MM.1S (cell line): ENCODE data around the gene ELMO3.
A peak's percentile ranks its signal among the peaks of the same experiment; 100 is the strongest.

Source experiments
- DNase-seq: peaks from one replicate; pipeline ENCODE4 v3.0.0-alpha.2; 2015
- H2AFZ ChIP-seq: fragments of 300-600 bp; sonication (generic); 2 replicates; pipeline ENCODE4 v1.6.0; 2016; ENCODE audit warnings: antibody characterized with exemption, low read length
- H3F3A ChIP-seq: fragments of 300-600 bp; sonication (generic); 2 replicates; pipeline ENCODE4 v1.6.1; 2016; ENCODE audit warnings: mild to moderate bottlenecking, antibody characterized with exemption, low read length, moderate library complexity, mixed read lengths; ENCODE audit not compliant: insufficient read depth
- H3K27ac ChIP-seq: fragments of 300-600 bp; sonication (generic); 2 replicates; pipeline ENCODE4 v1.5.1; 2016; ENCODE audit warnings: mild to moderate bottlenecking, low read length
- H3K27me3 ChIP-seq: fragments of 300-600 bp; sonication (generic); replicated peaks from 2 replicates; pipeline ENCODE4 v1.6.0; 2016; ENCODE audit warnings: low read length; ENCODE audit not compliant: insufficient read depth
- H3K36me3 ChIP-seq: fragments of 300-600 bp; sonication (generic); replicated peaks from 2 replicates; pipeline ENCODE4 v1.6.1; 2016; ENCODE audit warnings: mild to moderate bottlenecking, low read length, mixed read lengths; ENCODE audit not compliant: insufficient read depth
- H3K4me1 ChIP-seq: fragments of 300-600 bp; sonication (generic); 2 replicates; pipeline ENCODE4 v1.6.1; 2016; ENCODE audit warnings: low read length, mixed read lengths
- H3K4me2 ChIP-seq: fragments of 300-600 bp; sonication (generic); 2 replicates; pipeline ENCODE4 v1.6.0; 2016; ENCODE audit warnings: low read depth, low read length
- H3K4me3 ChIP-seq: fragments of 300-600 bp; sonication (generic); 2 replicates; pipeline ENCODE4 v1.5.1; 2016; ENCODE audit warnings: low read length, mixed read lengths
- H3K79me2 ChIP-seq: fragments of 300-600 bp; sonication (generic); 2 replicates; pipeline ENCODE4 v1.6.1; 2016; ENCODE audit warnings: mixed run types, low read length, mixed read lengths
- H3K9ac ChIP-seq: fragments of 300-600 bp; sonication (generic); 2 replicates; pipeline ENCODE4 v1.6.1; 2016; ENCODE audit warnings: low read length, mixed read lengths
- H3K9me2 ChIP-seq: fragments of 300-600 bp; sonication (generic); replicated peaks from 2 replicates; pipeline ENCODE4 v1.6.1; 2016; ENCODE audit warnings: mild to moderate bottlenecking, low read length, mixed read lengths; ENCODE audit not compliant: insufficient read depth
- H3K9me3 ChIP-seq: fragments of 300-600 bp; sonication (generic); replicated peaks from 2 replicates; pipeline ENCODE4 v1.6.1; 2016; ENCODE audit warnings: mild to moderate bottlenecking, low read length, mixed read lengths; ENCODE audit not compliant: insufficient read depth
- H4K20me1 ChIP-seq: fragments of 300-600 bp; sonication (generic); 2 replicates; pipeline ENCODE4 v1.6.1; 2016; ENCODE audit warnings: mild to moderate bottlenecking, low read length, moderate library complexity, mixed read lengths; ENCODE audit not compliant: insufficient read depth
- CTCF ChIP-seq: fragments of 300-600 bp; sonication (generic); IDR thresholded peaks from 2 replicates; pipeline ENCODE4 v1.5.1; 2016; ENCODE audit warnings: antibody characterized with exemption, low read length, mixed read lengths
- EZH2 ChIP-seq: fragments of 300-600 bp; sonication (generic); optimal IDR thresholded peaks from 2 replicates; pipeline ENCODE3; 2017; ENCODE audit warnings: low read depth, mild to moderate bottlenecking, antibody characterized with exemption, low read length, mixed read lengths
- EZH2phosphoT487 ChIP-seq: fragments of 300-600 bp; sonication (generic); IDR thresholded peaks from 2 replicates; pipeline ENCODE4 v1.6.1; 2018; ENCODE audit warnings: antibody characterized with exemption, low read length

Gene ELMO3

GRCh38 chr16:67184995-67185650, 13.8 kb upstream of the ELMO3 start:
- H3K9me3 ChIP-seq, result no peaks in the 10 kb centered on the region
- H3K9me2 ChIP-seq, result no peaks in the 10 kb centered on the region
- H3K4me2 ChIP-seq, result peak overlapping the region; percentile 87
- H3K36me3 ChIP-seq, result no peaks in the 10 kb centered on the region
- peaks cover 17% of the 10 kb centered on the region for H3K79me2 ChIP-seq
- H3K27ac ChIP-seq, result no peak overlapping the region
- peaks cover 13% of the 10 kb centered on the region for H3K27me3 ChIP-seq
- H3K9ac ChIP-seq, result no peak overlapping the region
- no peaks in the 10 kb centered on the region for H4K20me1 ChIP-seq
- DNase-seq, result peak; percentile 76
- peaks cover 9% of the 10 kb centered on the region; the same call in 1 of the 2 replicates for H3F3A ChIP-seq
- TF ChIP-seq EZH2phosphoT487, result no peak
- peak; percentile 90 for TF ChIP-seq CTCF
- H2AFZ ChIP-seq, result no peak overlapping the region
- peak overlapping the region; percentile 83; the same call in 1 of the 2 replicates for H3K4me3 ChIP-seq
- peaks cover 16% of the 10 kb centered on the region for H3K4me1 ChIP-seq

- Histone ChIP-seq H3K9ac (no peak overlapping the region), H3K36me3 (no peaks in the 10 kb centered on the region), H3K27me3 (peaks cover 13% of the 10 kb centered on the region), H4K20me1 (no peaks in the 10 kb centered on the region), H3F3A (peaks cover 9% of the 10 kb centered on the region; the same call in 1 of the 2 replicates), H3K9me3 (no peaks in the 10 kb centered on the region), H3K9me2 (no peaks in the 10 kb centered on the region), H3K4me3 (no peak overlapping the region), H3K4me2 (peak overlapping the region; percentile 87; the same call in 1 of the 2 replicates), H3K79me2 (peaks cover 17% of the 10 kb centered on the region), H2AFZ (no peak overlapping the region), H3K27ac (no peak overlapping the region), H3K4me1 (peaks cover 16% of the 10 kb centered on the region)
- TF ChIP-seq EZH2phosphoT487 (no peak), CTCF (no peak; the same call in 1 of the 2 replicates)
- DNase-seq, result no peak
Measured at GRCh38 chr16:67185651-67186134, 13.2 kb upstream of the ELMO3 start.

- TF ChIP-seq CTCF, result no peak
- no peak for TF ChIP-seq EZH2phosphoT487
- TF ChIP-seq EZH2, result no peak
- Histone ChIP-seq H4K20me1 (no peaks in the 10 kb centered on the region), H3K27me3 (peaks cover 13% of the 10 kb centered on the region), H3K4me1 (peaks cover 16% of the 10 kb centered on the region), H3F3A (peaks cover 9% of the 10 kb centered on the region; the same call in 1 of the 2 replicates), H3K9me3 (no peaks in the 10 kb centered on the region), H3K9ac (no peak overlapping the region), H3K79me2 (peaks cover 13% of the 10 kb centered on the region), H3K27ac (no peak overlapping the region), H3K36me3 (no peaks in the 10 kb centered on the region), H3K4me3 (no peak overlapping the region), H2AFZ (no peak overlapping the region), H3K4me2 (no peak overlapping the region), H3K9me2 (no peaks in the 10 kb centered on the region)
- DNase-seq, result no peak
Measured at GRCh38 chr16:67186550-67186950, 12.4 kb upstream of the ELMO3 start.
